Stimulated activated CD8-positive, alpha-beta memory T cell treated with anti-CD3 and anti-CD28 coated beads, Interleukin-7, amount 100 ng/mL, for 4 hours (primary cell): Measurements from ENCODE around the gene MLYCD.

Source experiments
- DNase-seq, 2 donors: peaks; one replicate each; pipeline ENCODE4 v3.0.0-alpha.2; 2020; ENCODE audit warnings: low read depth in 2 of 2

Gene MLYCD

GRCh38 chr16:83925095-83925905 is 26.4 kb downstream of the MLYCD start:
- DNase-seq = no peak

- no peak for DNase-seq
These were observed 27.2 kb downstream of the MLYCD start for GRCh38 chr16:83925957-83926725.

GRCh38 chr16:83926726-83927397 is 27.9 kb downstream of the MLYCD start:
- peak in 1 of 2 donors; percentile 27 for DNase-seq

- DNase-seq = no peak
These were observed 29.6 kb downstream of the MLYCD start for GRCh38 chr16:83928341-83929055.

GRCh38 chr16:83929811-83930555 is 31.1 kb downstream of the MLYCD start:
- DNase-seq = no peak

- no peak for DNase-seq
These were observed 32.0 kb downstream of the MLYCD start for GRCh38 chr16:83930730-83931500.

GRCh38 chr16:83931556-83931955 is 32.6 kb downstream of the MLYCD start:
- no peak for DNase-seq

GRCh38 chr16:83932304-83932703 is 33.4 kb downstream of the MLYCD start:
- DNase-seq = no peak

GRCh38 chr16:83932955-83933673 is 34.2 kb downstream of the MLYCD start:
- no peak for DNase-seq

- DNase-seq = no peak
These were observed 35.2 kb downstream of the MLYCD start for GRCh38 chr16:83933885-83934683.

- no peak for DNase-seq
These were observed 35.7 kb downstream of the MLYCD start for GRCh38 chr16:83934684-83934977.

GRCh38 chr16:83935005-83935857 is 36.3 kb downstream of the MLYCD start:
- DNase-seq = no peak

GRCh38 chr16:83935858-83936255 is 36.9 kb downstream of the MLYCD start:
- DNase-seq = no peak

GRCh38 chr16:83936581-83937165 is 37.8 kb downstream of the MLYCD start:
- no peak for DNase-seq

- DNase-seq = no peak
These were observed 38.4 kb downstream of the MLYCD start for GRCh38 chr16:83937267-83937666.

GRCh38 chr16:83937922-83938885 is 39.3 kb downstream of the MLYCD start:
- DNase-seq = no peak
